SU-DHL-6 (cell line): Measurements from ENCODE around the gene BTBD2.

Experiments used
- H2AFZ ChIP-seq: fragments of 200-600 bp; sonication (generic); 2 replicates; pipeline ENCODE4 v1.6.1; 2014; ENCODE audit warnings: low read depth, mild to moderate bottlenecking, moderate library complexity, mixed read lengths, antibody characterized with exemption, low read length; ENCODE audit not compliant: severe bottlenecking
- H3F3A ChIP-seq: fragments of 200-600 bp; shearing (Covaris generic); 2 replicates; pipeline ENCODE4 v1.6.0; 2016; ENCODE audit warnings: antibody characterized with exemption, mild to moderate bottlenecking; ENCODE audit not compliant: insufficient read depth
- H3K27ac ChIP-seq: fragments of 200-600 bp; sonication (generic); 2 replicates; pipeline ENCODE4 v1.5.1; 2016; ENCODE audit warnings: low read depth, mild to moderate bottlenecking, low read length, moderate library complexity, mixed read lengths
- H3K27me3 ChIP-seq: fragments of 200-600 bp; sonication (generic), shearing (Covaris generic); 2 replicates; pipeline ENCODE4 v1.6.0; 2014; ENCODE audit warnings: mild to moderate bottlenecking, low read length
- H3K36me3 ChIP-seq: fragments of 200-600 bp; sonication (generic); 2 replicates; pipeline ENCODE4 v1.6.1; 2014; ENCODE audit warnings: mild to moderate bottlenecking, low read length, mixed read lengths
- H3K4me2 ChIP-seq: fragments of 300-600, 200-600 bp; shearing (Covaris generic), sonication (generic); 2 replicates; pipeline ENCODE4 v1.6.0; 2014; ENCODE audit warnings: low read length, low read depth, mild to moderate bottlenecking; ENCODE audit not compliant: poor library complexity, severe bottlenecking
- H3K4me3 ChIP-seq: fragments of 200-600 bp; sonication (generic); 2 replicates; pipeline ENCODE4 v1.5.1; 2014; ENCODE audit warnings: antibody characterized with exemption, low read length, mild to moderate bottlenecking, mixed read lengths; ENCODE audit not compliant: insufficient read depth, poor library complexity, severe bottlenecking
- H3K79me2 ChIP-seq: fragments of 200-600 bp; sonication (generic); 2 replicates; pipeline ENCODE4 v1.6.1; 2014; ENCODE audit warnings: mild to moderate bottlenecking, low read length, moderate library complexity; ENCODE audit not compliant: insufficient read depth
- H3K9ac ChIP-seq: fragments of 200-600 bp; sonication (generic); 2 replicates; pipeline ENCODE4 v1.7.0; 2014; ENCODE audit warnings: mild to moderate bottlenecking, low read length
- H3K9me2 ChIP-seq: fragments of 200-600 bp; sonication (generic); replicated peaks from 2 replicates; pipeline ENCODE4 v1.6.1; 2014; ENCODE audit warnings: low read length; ENCODE audit not compliant: insufficient read depth
- H3K9me3 ChIP-seq: fragments of 200-600 bp; sonication (generic); 2 replicates; pipeline ENCODE4 v1.6.1; 2014; ENCODE audit warnings: low read length, mixed read lengths; ENCODE audit not compliant: insufficient read depth
- H4K20me1 ChIP-seq: fragments of 200-600 bp; sonication (generic); 2 replicates; pipeline ENCODE4 v1.6.1; 2014; ENCODE audit warnings: low read depth, mild to moderate bottlenecking, antibody characterized with exemption, low read length, moderate library complexity, mixed read lengths
- CTCF ChIP-seq: fragments of 200-600 bp; sonication (generic); IDR thresholded peaks from one replicate; pipeline ENCODE4 v1.5.1; 2017; ENCODE audit warnings: antibody characterized with exemption, mild to moderate bottlenecking, low read length, moderate library complexity; ENCODE audit not compliant: insufficient read depth, poor library complexity, severe bottlenecking
- EZH2phosphoT487 ChIP-seq: fragments of 200-600 bp; sonication (generic), shearing (Covaris generic); conservative IDR thresholded peaks from 2 replicates; pipeline ENCODE4 v1.6.1; 2018; ENCODE audit warnings: mild to moderate bottlenecking, antibody characterized with exemption, low read length, moderate library complexity, mixed read lengths

The BTBD2 gene

GRCh38 chr19:2037651-2038255 is 22.2 kb upstream of the BTBD2 start:
- Histone ChIP-seq H3K9me3 (no peaks in the 10 kb centered on the region), H3F3A (peaks cover 15% of the 10 kb centered on the region), H3K9me2 (no peaks in the 10 kb centered on the region), H3K4me3 (no peak overlapping the region), H3K27ac (no peak overlapping the region), H3K9ac (no peak overlapping the region), H3K27me3 (no peaks in the 10 kb centered on the region), H3K79me2 (no peaks in the 10 kb centered on the region), H3K36me3 (no peaks in the 10 kb centered on the region), H4K20me1 (peaks cover 7% of the 10 kb centered on the region; the same call in 1 of the 2 replicates), H2AFZ (no peak overlapping the region), H3K4me2 (no peak overlapping the region)
- TF ChIP-seq EZH2phosphoT487 (no peak), CTCF (no peak)

- no peak overlapping the region for H2AFZ ChIP-seq
- H3F3A ChIP-seq = peaks cover 11% of the 10 kb centered on the region
- no peaks in the 10 kb centered on the region for H3K9me3 ChIP-seq
- H3K27me3 ChIP-seq = no peaks in the 10 kb centered on the region
- no peaks in the 10 kb centered on the region for H3K9me2 ChIP-seq
- no peak overlapping the region for H3K9ac ChIP-seq
- no peaks in the 10 kb centered on the region for H3K79me2 ChIP-seq
- H4K20me1 ChIP-seq = peaks cover 7% of the 10 kb centered on the region; the same call in 1 of the 2 replicates
- H3K36me3 ChIP-seq = no peaks in the 10 kb centered on the region
- no peak overlapping the region for H3K4me3 ChIP-seq
- H3K27ac ChIP-seq = no peak overlapping the region
- TF ChIP-seq EZH2phosphoT487 (no peak), CTCF (no peak)
- H3K4me2 ChIP-seq = no peak overlapping the region
These were observed 20.9 kb upstream of the BTBD2 start for GRCh38 chr19:2036424-2036823.

- H3K4me3 ChIP-seq = no peak overlapping the region
- H3K4me2 ChIP-seq = no peak overlapping the region
- peaks cover 7% of the 10 kb centered on the region; the same call in 1 of the 2 replicates for H4K20me1 ChIP-seq
- H3K79me2 ChIP-seq = no peaks in the 10 kb centered on the region
- no peak overlapping the region for H3K27ac ChIP-seq
- H3K9me2 ChIP-seq = no peaks in the 10 kb centered on the region
- no peak overlapping the region for H3K9ac ChIP-seq
- TF ChIP-seq EZH2phosphoT487 (no peak), CTCF (no peak)
- peaks cover 11% of the 10 kb centered on the region for H3F3A ChIP-seq
- H3K36me3 ChIP-seq = no peaks in the 10 kb centered on the region
- no peaks in the 10 kb centered on the region for H3K27me3 ChIP-seq
- H2AFZ ChIP-seq = no peak overlapping the region
- no peaks in the 10 kb centered on the region for H3K9me3 ChIP-seq
These were observed 20.1 kb upstream of the BTBD2 start for GRCh38 chr19:2035590-2035991.
